SK-N-DZ (cell line): ENCODE results near the gene EFCAB13. TPM values are rescaled to one million over a fixed set of nuclear protein-coding genes. Genes with fewer than 3 reads are reported as not detected.

Experiments
- DNase-seq: peaks from one replicate; pipeline ENCODE4 v3.0.0-alpha.2; 2015; ENCODE audit warnings: low spot score
- polyA plus RNA-seq, 2 experiments: library from polyadenylated mRNA; depleted of rRNA; stranded (reverse); fragments of >200 nt; gene quantifications; 2 replicates each; pipeline ENCODE4 v1.2.3, GENCODE V29; 2014

The EFCAB13 gene
- 0.71 and 2.5 TPM in 2 replicates for polyA plus RNA-seq (2014; cell fraction: cytosol; rRNA removed)
- 0.64 and 6.0 TPM in 2 replicates for polyA plus RNA-seq (2014; cell fraction: nucleus; rRNA removed)

- DNase-seq, result peak; percentile 84
Observed at GRCh38 chr17:47323382-47324223, at the start of gene EFCAB13. TSS of gene EFCAB13 (plus strand) at chr17:47323955. CDS start at chr17:47328354, 4,399 bp downstream.

GRCh38 chr17:47274319-47275069 is 49.3 kb upstream of the EFCAB13 start:
- no peak for DNase-seq

- DNase-seq, result peak; percentile 45
Observed at GRCh38 chr17:47275245-47275984, 48.3 kb upstream of the EFCAB13 start.

- DNase-seq, result no peak
Observed at GRCh38 chr17:47276444-47276843, 47.3 kb upstream of the EFCAB13 start.

- DNase-seq, result peak; percentile 21
Observed at GRCh38 chr17:47276868-47277267, 46.9 kb upstream of the EFCAB13 start.

- DNase-seq, result no peak
Observed at GRCh38 chr17:47277921-47278320, 45.8 kb upstream of the EFCAB13 start.

GRCh38 chr17:47278561-47278960 is 45.2 kb upstream of the EFCAB13 start:
- DNase-seq, result no peak

- no peak for DNase-seq
Observed at GRCh38 chr17:47279062-47279801, 44.5 kb upstream of the EFCAB13 start.

GRCh38 chr17:47280072-47280811 is 43.5 kb upstream of the EFCAB13 start:
- DNase-seq, result no peak

- DNase-seq, result no peak
Observed at GRCh38 chr17:47281216-47281615, 42.5 kb upstream of the EFCAB13 start.

- DNase-seq, result no peak
Observed at GRCh38 chr17:47285003-47285402, 38.8 kb upstream of the EFCAB13 start.

GRCh38 chr17:47286198-47286914 is 37.4 kb upstream of the EFCAB13 start:
- DNase-seq, result no peak

GRCh38 chr17:47287068-47287467 is 36.7 kb upstream of the EFCAB13 start:
- no peak for DNase-seq

- no peak for DNase-seq
Observed at GRCh38 chr17:47287639-47288038, 36.1 kb upstream of the EFCAB13 start.

- no peak for DNase-seq
Observed at GRCh38 chr17:47288531-47289116, 35.1 kb upstream of the EFCAB13 start.

- no peak for DNase-seq
Observed at GRCh38 chr17:47289302-47289701, 34.5 kb upstream of the EFCAB13 start.

GRCh38 chr17:47290870-47291241 is 32.9 kb upstream of the EFCAB13 start:
- DNase-seq, result no peak

- DNase-seq, result no peak
Observed at GRCh38 chr17:47291242-47291873, 32.4 kb upstream of the EFCAB13 start.

- no peak for DNase-seq
Observed at GRCh38 chr17:47292206-47292605, 31.5 kb upstream of the EFCAB13 start.
